ENCODE measurements around the gene NTM.

The NTM gene

DNA sequence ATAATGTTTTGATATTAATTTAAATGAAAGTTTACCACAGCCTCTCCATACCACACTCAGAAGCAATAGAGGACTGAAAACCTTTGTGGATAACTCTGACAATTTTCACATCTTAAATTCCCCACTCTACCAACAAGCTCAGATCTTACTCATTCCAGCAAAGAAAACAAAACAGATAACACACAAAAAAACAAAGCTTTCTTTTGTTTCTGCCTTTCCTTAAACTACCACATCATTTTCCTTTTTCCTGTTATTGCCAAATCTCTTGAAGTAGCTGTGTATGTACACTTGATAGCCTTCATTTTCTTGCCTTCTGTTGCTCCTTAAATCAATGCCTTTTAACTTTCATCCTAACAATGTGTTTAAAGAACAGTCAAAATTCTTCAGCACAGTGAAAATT is 484.9 kb downstream of the NTM start:
- Histone ChIP-seq H3K4me1 (ENCODE audit: insufficient read depth, poor library complexity, severe bottlenecking) (no peaks in the 10 kb centered on the region), H3K36me3 (ENCODE audit: low read depth) (no peaks in the 10 kb centered on the region), H3K27ac (ENCODE audit: poor library complexity, severe bottlenecking) (no peak overlapping the region), H3K27me3 (ENCODE audit: insufficient read depth, poor library complexity, severe bottlenecking) (peaks cover 35% of the 10 kb centered on the region), H3K4me3 (ENCODE audit: severe bottlenecking) (no peak overlapping the region), H3K9me3 (ENCODE audit: severe bottlenecking) (no peaks in the 10 kb centered on the region)
- TF ChIP-seq, protein P1, sequence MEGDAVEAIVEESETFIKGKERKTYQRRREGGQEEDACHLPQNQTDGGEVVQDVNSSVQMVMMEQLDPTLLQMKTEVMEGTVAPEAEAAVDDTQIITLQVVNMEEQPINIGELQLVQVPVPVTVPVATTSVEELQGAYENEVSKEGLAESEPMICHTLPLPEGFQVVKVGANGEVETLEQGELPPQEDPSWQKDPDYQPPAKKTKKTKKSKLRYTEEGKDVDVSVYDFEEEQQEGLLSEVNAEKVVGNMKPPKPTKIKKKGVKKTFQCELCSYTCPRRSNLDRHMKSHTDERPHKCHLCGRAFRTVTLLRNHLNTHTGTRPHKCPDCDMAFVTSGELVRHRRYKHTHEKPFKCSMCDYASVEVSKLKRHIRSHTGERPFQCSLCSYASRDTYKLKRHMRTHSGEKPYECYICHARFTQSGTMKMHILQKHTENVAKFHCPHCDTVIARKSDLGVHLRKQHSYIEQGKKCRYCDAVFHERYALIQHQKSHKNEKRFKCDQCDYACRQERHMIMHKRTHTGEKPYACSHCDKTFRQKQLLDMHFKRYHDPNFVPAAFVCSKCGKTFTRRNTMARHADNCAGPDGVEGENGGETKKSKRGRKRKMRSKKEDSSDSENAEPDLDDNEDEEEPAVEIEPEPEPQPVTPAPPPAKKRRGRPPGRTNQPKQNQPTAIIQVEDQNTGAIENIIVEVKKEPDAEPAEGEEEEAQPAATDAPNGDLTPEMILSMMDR (IDR thresholded peaks at IDR 0.05; ENCODE audit: poor library complexity, severe bottlenecking), result no peak
- DNase-seq (ENCODE audit: low spot score) (no peak), ATAC-seq (ENCODE audit: low read depth) (no peak)

DNA sequence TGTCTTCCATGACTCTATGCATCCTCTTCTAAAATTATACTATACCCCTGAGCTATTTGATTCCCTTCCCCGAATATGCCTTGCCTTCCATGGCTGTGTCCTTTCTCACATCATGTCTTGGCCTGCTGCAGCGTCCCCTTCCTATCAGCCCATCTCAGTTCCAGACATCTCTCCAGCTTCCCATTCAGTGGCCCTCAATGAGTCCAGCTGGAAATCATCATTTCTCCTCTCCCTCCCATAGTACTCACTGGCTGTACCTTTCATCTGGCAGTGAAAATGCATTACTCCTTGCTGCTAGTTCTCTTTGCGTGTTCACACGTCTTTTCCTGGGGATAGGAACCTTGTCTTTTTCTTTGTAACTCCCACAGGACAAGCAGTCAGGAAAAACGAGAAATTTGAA is 486.8 kb downstream of the NTM start:
- DNase-seq (ENCODE audit: low spot score), result no peak
- Histone ChIP-seq H3K36me3 (ENCODE audit: low read depth) (no peaks in the 10 kb centered on the region), H3K4me1 (ENCODE audit: insufficient read depth, poor library complexity, severe bottlenecking) (no peaks in the 10 kb centered on the region), H3K27me3 (ENCODE audit: insufficient read depth, poor library complexity, severe bottlenecking) (peaks cover 23% of the 10 kb centered on the region), H3K4me3 (ENCODE audit: severe bottlenecking) (no peak overlapping the region), H3K9me3 (ENCODE audit: severe bottlenecking) (no peaks in the 10 kb centered on the region), H3K27ac (ENCODE audit: poor library complexity, severe bottlenecking) (no peak overlapping the region)
- TF ChIP-seq, protein P1 (IDR thresholded peaks at IDR 0.05; ENCODE audit: poor library complexity, severe bottlenecking), result no peak
- no peak for ATAC-seq (ENCODE audit: low read depth)

DNA sequence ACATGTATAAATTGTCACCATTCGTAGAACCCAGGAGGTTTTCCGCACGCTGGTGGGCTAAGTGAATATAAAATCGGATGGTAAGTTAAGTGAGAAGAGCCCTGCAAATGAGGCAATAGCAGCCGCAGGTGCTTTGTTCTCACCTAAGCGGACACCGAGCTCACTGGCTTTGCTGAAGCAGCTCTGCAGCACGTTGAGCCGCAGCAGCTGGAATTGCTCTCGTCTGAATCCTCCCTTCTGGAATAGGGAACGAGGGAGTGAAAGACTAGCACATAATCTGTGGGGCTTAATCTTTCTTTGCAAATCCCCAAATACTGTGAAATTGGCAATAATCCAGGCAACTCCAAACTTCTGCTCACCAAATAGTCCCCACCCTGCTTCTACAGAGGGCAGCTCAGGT is 488.1 kb downstream of the NTM start:
- H3K27me3 ChIP-seq (ENCODE audit: insufficient read depth, poor library complexity, severe bottlenecking), result peaks cover 23% of the 10 kb centered on the region
- DNase-seq (ENCODE audit: low spot score) (no peak), ATAC-seq (ENCODE audit: low read depth) (no peak)
- TF ChIP-seq, protein P1 (IDR thresholded peaks at IDR 0.05; ENCODE audit: poor library complexity, severe bottlenecking), result no peak
- H3K4me3 ChIP-seq (ENCODE audit: severe bottlenecking), result no peak overlapping the region
- H3K27ac ChIP-seq (ENCODE audit: poor library complexity, severe bottlenecking), result no peak overlapping the region
- no peaks in the 10 kb centered on the region for H3K36me3 ChIP-seq (ENCODE audit: low read depth)
- H3K4me1 ChIP-seq (ENCODE audit: insufficient read depth, poor library complexity, severe bottlenecking), result no peaks in the 10 kb centered on the region
- no peaks in the 10 kb centered on the region for H3K9me3 ChIP-seq (ENCODE audit: severe bottlenecking)

DNA sequence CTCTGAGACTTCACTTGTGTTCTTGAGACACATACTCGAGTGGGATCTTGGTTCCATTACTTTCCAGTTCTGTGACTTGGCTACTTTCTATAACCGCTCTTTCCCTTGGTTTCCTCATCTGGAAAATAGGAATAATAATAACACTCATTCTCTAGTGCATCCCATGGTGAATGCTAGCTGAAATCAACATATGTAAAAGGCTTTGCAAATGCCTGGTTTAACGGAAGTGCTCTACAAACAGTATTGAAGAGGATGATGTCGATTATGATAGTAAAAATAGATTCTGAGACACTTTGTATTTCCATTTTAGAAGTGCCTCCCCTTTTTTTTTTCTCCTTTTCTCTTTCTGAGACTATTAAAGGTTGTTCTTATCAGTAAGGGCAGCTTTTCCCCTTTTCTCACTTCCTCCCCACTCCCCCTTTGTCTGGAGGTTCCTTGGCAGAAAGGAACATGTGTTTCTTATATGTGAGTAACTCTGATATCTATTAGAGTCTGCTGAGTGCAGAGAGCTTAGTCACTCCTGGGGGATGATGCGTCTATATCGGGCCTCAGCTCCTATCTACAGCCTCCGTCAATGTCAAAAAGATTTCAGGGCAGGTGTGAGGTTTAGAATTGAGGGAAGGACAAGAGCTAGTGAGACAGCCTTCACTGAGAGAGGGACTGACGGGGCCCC is 489.3 kb downstream of the NTM start:
- Histone ChIP-seq H3K36me3 (ENCODE audit: low read depth) (no peaks in the 10 kb centered on the region), H3K27ac (ENCODE audit: poor library complexity, severe bottlenecking) (no peak overlapping the region), H3K4me1 (ENCODE audit: insufficient read depth, poor library complexity, severe bottlenecking) (no peaks in the 10 kb centered on the region), H3K4me3 (ENCODE audit: severe bottlenecking) (no peak overlapping the region), H3K9me3 (ENCODE audit: severe bottlenecking) (no peaks in the 10 kb centered on the region), H3K27me3 (ENCODE audit: insufficient read depth, poor library complexity, severe bottlenecking) (peaks cover 17% of the 10 kb centered on the region)
- TF ChIP-seq, protein P1 (IDR thresholded peaks at IDR 0.05; ENCODE audit: poor library complexity, severe bottlenecking), result no peak
- DNase-seq (ENCODE audit: low spot score) (no peak), ATAC-seq (ENCODE audit: low read depth) (no peak)

DNA sequence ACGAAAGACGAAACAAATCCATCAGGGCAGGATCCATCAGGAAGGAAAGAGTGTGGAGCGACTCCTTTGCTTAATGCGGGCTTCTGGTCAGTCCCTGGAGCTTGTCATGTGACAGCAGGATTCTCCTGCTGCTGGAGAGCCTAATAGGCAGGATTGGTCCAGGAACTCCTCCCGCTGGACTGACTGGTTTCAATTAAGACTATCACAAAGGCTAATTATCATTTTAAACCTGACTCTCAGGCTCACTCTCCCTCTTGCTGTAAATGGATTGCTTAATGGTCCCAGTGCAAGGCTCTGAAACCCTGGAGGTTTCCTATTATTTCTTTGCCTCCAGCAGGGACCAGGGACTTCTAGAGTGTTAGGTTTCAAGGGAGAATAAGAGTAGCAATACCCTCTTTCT is 493.8 kb downstream of the NTM start:
- no peak for DNase-seq (ENCODE audit: low spot score)
- Histone ChIP-seq H3K27me3 (ENCODE audit: insufficient read depth, poor library complexity, severe bottlenecking) (no peaks in the 10 kb centered on the region), H3K27ac (ENCODE audit: poor library complexity, severe bottlenecking) (no peak overlapping the region), H3K9me3 (ENCODE audit: severe bottlenecking) (no peaks in the 10 kb centered on the region), H3K4me3 (ENCODE audit: severe bottlenecking) (no peak overlapping the region), H3K4me1 (ENCODE audit: insufficient read depth, poor library complexity, severe bottlenecking) (no peaks in the 10 kb centered on the region), H3K36me3 (ENCODE audit: low read depth) (no peaks in the 10 kb centered on the region)
- no peak for ATAC-seq (ENCODE audit: low read depth)
- TF ChIP-seq, protein P1 (IDR thresholded peaks at IDR 0.05; ENCODE audit: poor library complexity, severe bottlenecking), result no peak
